DMS 273 (cell line): ENCODE measurements around the gene ANO1.
"Not testable (repeated sequence)": the region's sequence is repeated elsewhere in the genome, so short reads cannot be mapped to it uniquely, and the experiment has no call there.

ENCODE experiments used
- DNase-seq: peaks from one replicate; lab custom pipeline; 2025; ENCODE audit not compliant: unreplicated experiment; lab: John Stamatoyannopoulos, UW

ANO1 gene

DNA sequence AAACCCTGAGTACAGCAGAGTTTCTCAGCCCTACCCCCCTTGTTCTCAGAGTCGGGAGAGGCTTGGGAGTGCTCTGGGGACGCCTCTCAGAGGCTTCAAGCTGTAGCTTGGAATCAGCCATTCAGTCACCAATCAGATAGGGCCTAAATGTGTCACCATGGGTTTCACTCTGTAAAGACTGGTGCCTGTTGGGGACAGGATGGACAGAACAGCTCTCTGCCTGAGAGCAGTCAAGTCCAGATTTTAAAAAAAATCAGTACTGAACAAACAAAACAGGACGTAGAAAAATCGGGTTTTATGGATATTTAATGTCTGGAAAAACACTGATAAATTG lies 126.3 kb downstream of the ANO1 start:
- DNase-seq = no peak

DNA sequence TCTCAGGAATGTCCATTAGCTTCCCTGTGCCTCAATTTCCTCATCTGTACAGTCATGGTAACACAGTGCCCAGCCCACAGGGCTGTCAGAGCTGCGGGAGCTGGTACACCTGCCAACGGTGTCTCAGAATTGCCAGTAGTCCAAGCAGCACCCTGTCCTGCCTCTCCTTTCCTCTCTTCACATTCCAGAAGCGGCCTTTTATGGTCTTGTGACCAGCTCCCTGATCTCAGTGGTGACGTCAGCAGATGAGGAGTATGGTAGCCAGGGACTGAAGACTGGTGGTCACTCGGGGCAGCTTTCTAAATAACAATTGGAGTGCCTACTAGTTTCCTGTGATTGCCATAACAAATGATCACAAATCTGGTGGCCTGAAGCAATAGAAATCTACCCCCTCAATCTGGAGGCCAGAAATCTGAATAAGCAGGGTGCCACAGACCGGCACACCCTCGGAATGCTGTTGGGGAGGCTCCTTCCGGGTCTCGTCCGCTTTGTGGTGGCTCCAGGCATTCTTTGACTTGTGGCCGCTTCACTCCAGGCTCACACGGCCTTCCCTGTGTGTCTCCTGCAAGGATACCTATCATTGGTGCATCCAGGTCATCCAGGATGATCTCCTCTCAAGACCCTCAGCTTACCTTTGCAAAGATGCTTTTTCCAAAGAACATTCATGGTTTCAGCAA lies 127.1 kb downstream of the ANO1 start:
- DNase-seq = no peak

DNA sequence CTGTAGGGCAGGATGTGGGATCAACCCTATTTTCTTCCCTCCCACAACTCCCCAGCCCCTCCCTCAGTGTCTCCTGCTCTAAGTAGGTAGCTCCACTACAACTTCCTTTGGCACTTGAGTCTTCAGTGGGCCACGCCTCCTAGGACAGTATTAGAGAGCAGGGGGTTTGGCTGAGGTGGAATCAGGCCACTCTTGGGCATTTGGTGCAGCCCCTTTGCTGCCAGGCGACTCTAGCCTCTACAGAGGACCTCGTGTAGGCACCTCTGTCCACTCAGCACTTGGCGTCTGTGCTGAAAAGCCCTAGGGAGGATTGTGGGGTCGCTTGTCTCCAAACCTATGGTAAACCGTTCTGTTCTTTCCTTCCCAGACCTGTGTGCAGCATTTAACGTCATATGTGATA lies 127.6 kb downstream of the ANO1 start:
- DNase-seq = no peak

DNA sequence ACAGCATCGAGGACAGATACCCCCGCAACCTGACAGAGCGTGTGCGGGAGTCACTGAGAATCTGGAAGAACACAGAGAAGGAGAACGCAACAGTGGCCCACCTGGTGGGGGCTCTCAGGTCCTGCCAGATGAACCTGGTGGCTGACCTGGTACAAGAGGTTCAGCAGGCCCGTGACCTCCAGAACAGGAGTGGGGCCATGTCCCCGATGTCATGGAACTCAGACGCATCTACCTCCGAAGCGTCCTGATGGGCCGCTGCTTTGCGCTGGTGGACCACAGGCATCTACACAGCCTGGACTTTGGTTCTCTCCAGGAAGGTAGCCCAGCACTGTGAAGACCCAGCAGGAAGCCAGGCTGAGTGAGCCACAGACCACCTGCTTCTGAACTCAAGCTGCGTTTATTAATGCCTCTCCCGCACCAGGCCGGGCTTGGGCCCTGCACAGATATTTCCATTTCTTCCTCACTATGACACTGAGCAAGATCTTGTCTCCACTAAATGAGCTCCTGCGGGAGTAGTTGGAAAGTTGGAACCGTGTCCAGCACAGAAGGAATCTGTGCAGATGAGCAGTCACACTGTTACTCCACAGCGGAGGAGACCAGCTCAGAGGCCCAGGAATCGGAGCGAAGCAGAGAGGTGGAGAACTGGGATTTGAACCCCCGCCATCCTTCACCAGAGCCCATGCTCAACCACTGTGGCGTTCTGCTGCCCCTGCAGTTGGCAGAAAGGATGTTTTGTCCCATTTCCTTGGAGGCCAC lies 128.3 kb downstream of the ANO1 start:
- no peak for DNase-seq

DNA sequence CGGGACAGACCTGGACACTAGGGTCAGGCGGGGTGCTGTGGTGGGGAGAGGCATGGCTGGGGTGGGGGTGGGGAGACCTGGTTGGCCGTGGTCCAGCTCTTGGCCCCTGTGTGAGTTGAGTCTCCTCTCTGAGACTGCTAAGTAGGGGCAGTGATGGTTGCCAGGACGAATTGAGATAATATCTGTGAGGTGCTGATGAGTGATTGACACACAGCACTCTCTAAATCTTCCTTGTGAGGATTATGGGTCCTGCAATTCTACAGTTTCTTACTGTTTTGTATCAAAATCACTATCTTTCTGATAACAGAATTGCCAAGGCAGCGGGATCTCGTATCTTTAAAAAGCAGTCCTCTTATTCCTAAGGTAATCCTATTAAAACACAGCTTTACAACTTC lies 128.9 kb downstream of the ANO1 start:
- no peak for DNase-seq

DNA sequence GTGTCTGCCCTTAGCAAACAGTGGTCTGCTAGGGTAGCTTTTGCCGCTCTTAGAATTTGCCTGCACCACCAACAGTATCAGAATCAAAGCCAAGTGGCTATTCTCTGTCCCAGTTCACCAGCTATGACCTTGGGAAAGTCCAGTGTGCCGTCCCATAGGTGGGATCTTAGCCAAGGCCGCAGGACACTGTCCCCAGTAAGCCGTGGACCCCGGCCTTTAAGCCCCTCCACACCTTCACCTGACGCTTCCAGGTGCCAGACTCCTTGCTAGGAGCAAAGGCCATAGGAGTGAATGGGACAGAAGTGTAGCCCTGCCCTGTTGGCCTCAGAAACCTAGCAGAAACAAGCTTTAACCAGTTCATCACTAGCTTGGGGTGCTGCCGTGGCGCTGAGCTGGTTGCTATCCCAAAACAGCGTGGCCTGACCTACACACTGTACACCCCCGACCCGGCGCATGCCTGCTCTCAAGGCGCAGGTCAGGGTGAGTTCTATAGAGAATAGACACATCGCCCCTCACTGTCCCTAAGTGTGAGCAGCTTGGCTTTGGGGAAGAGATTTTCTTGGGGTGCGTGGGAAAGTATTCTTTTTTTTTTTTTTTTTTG lies 129.5 kb downstream of the ANO1 start:
- DNase-seq = no peak

DNA sequence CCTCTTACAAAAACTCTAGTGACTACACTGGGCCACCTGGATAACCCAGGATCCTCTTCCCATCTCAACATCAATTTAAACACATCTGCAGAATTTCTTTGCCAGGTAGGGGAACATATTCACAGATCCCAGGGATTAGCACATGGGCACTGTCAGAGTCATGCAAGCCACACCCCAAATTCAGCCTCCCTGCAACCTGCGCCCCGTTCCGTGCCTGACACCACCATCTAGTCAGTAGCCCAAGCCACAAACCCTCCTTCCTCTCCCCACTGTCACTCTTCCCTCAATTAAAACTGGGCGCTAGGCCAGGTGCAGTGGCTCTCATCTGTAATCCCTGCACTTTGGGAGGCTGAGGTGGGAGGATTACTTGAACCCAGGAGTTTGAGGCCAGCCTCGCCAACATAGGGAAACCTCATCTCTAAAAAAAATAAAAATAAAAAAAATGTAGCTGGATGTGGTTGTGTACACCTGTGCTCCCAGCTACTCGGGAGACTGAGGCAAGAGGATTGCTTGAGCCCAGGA lies 131.3 kb downstream of the ANO1 start:
- DNase-seq = no peak

DNA sequence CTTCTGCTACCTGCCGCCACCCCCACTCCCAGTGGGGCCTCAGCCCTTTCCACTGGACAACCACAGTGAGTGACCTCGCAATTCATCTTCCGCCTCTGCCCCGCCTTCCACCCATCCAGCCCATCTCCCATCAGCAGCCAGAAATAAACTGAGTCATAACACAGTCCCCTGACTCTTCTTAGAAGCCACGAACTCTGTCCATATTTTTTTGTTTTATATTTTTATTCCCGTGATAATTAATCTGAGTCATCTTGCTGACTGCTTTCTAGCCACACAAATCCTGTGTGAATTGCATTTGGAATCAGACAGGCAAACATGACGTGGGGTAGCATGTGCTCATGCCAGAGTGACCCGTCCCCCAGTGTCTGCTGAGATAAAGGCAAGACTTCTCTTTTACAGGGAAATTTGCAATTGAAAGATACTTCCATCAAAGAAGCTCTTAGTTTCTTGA lies 132.0 kb downstream of the ANO1 start:
- no peak for DNase-seq

DNA sequence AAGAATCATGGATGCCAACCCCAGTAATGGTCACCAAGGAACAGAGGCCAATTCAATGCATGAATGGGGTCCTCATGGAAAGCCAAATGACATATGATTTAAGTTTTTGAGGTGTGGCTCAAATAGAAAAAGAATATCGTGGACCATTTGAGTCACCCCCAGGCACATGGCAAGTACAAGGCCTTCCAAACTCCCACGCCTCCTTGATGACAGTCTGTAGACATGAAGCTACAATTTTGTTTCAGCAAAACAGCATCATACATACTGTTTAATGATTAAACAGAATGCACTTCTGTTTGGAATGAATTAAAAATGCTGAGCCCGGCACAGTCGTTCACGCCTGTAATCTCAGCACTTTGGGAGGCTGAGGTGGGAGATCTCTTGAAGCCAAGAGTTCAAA lies 132.4 kb downstream of the ANO1 start:
- DNase-seq = no peak

DNA sequence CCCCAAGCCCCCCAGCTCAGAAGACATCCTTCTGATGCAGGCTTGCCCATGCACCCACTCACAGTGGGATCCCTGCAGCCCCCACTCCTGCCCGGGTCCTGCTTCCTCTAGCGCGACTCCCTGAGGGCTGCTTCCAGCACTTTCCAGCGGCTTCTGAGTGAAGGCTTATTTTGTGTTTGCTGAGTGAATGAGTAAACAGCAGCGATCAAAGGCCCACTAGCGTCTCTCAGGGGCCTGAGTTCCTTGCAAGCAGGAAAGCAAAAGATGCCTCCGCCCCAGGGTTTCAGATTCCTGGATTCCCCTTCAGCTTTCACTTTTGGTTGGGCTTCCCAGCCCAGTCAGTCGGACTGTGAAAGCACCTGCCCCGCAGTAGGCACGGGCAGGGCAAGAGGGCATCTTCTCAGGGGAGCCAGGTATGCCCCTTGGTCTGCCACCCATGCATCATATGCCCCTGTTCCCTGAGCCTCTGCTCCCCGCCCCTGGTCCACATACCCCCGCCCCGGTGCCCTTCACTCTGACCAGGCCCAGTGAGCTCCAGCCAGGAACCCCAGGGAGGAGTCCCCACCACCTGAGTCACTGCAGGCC lies 134.2 kb downstream of the ANO1 start:
- DNase-seq = no peak

DNA sequence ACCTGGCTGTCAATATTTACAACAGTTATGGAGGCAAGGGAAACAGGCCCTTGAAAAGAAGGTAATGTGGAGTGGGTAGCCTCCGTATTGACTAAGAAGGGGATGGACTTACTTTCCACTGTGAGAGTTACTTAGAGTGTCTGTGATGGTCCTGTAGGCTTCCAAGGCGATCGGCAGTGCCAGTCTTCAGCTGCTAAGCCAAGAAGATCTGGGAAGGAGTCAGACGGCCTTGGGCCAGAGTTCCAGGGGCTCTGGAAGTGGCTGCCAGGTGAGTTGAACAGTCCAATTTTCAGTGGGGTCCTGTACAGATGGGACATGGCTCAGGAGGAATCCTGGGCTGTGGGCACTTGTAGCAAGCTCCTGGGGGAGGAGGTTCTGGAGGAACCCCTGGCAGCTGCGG lies 139.3 kb downstream of the ANO1 start:
- not testable (repeated sequence) for DNase-seq

DNA sequence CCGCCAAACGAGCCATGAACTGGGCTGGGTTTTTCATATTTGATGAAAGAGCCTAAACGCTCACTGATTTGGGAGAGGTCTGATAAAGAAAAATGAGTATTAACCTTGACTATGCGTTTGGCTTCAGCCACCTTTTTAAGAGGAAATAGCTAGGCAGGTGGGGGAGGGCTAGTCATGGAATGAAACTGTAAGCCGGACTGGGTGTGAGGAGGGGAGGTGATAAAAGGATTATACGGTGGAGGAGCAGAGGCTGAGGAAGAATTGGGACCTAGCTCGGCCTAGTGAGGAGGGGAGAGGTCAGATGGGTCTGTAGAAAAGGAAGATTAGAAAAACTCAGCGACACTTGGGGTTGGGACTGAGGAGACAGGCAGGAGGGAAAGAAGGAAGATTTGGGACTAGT lies 140.0 kb downstream of the ANO1 start:
- DNase-seq = not testable (repeated sequence)

DNA sequence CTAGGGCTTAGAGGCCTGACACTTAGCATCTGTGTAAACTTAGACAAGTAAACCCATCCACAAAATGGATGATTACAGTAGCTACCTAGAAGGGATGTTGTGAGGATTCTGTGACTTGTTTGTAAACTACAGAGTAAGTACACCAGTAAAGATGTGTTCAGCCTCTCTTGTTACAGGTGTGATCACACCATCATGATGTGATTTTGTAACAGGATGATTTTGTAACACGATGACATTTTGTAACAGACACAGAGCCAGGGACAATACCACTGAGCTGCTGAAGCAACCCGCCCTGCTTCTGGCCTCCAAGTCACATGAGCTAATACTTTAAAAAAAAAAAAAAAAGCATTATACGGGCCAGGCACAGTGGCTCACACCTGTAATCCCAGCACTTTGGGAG lies 142.0 kb downstream of the ANO1 start:
- DNase-seq = no peak

DNA sequence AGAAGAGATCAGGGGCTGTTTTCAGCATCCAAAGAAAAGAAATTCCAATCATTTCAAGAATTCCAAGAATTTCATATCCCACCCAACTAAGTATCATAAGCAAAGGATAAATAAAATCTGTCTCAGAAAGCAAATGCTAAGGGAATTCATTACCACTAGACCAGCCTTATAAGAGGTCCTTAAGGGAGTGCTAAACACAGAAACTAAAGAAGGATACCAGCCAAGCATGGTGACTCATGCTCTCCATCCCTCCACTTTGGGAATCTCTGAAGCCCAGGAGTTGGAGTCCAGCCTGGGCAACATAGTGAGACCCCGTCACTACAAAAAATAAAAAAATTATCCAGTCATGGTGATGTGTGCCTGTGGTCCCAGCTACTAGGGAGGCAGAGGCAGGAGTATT lies 142.8 kb downstream of the ANO1 start:
- no peak for DNase-seq

DNA sequence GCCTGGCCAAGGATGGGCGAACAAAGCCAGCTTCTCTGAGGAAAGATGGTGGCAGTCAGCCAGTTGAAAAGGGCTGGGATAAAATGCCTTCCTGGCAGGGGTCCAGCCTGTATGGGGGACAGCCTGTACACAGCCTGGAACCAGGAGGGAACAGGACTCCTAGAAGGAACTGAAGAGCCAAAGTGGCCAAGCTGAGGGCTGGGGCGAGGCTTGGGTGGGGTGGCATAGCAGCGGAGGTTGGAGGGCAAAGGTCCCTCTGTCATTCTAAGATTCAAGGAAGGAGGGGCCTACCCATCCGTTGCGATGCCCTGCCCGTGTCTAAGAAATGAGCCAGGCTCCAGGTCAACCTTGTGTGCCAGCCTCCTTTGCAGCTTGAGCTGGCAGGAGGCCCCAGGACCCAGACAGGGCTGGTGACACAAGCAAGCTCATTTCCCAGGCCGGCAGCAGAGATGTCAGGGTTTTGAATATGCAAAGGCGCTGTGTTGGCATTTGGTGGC lies 147.6 kb downstream of the ANO1 start:
- peak; percentile 36 for DNase-seq

DNA sequence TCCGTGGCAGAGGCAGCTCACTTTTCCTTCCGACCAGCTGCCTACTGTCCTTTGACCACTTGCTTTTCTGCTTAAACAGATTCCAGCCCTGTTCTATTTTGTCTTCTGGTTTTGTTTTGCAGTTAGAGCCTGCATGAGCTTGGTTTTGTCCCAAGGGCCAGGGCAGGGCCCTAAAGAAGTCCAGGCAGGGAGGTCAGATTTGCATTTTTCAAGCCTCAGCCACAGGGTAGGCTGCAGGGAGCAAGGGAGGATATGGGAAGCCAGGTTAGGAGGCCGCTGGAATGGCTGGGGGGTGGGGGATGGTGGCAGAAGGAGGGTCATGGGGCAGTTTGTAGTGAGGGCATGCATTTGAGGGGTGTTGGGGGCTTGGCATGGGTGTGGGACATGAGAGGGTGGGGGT lies 148.1 kb downstream of the ANO1 start:
- no peak for DNase-seq

DNA sequence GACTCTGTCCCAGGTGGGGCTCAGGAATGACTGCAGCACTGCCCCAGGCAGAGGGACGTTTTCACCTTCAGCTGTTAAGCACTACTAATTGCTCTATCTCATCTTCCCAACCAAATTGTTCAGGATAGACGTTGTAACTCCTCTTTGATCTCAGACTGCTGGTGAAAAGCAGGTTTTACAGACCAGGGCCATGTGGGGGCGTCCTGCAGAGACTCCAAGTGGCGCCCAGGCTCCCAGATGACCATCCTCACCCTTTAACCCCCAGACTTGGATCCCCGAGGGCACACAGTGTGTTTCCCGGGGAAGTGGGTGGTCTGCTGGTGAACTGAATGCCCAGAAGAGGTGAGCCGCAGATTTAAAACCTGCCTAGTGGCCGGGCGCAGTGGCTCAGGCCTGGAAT lies 148.8 kb downstream of the ANO1 start:
- peak; percentile 12 for DNase-seq

DNA sequence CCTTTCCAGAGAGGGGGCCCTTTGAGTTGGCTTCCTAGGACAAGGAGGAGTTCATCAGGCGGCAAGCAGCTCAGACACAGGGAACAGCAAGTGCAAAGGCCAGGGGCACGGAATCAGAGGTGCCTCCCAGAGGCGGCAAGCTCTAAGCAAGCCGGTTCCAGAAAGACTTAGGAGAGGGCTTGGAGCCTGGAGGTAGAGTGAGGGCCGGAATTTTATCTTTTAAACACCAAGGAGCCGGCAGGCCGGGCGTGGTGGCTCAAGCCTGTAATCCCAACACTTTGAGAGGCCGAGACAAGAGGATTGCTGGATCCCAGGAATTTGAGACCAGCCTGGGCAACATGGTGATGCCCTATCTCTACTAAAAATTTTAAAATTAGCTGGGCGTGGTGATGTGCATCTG lies 151.6 kb downstream of the ANO1 start:
- DNase-seq = no peak

DNA sequence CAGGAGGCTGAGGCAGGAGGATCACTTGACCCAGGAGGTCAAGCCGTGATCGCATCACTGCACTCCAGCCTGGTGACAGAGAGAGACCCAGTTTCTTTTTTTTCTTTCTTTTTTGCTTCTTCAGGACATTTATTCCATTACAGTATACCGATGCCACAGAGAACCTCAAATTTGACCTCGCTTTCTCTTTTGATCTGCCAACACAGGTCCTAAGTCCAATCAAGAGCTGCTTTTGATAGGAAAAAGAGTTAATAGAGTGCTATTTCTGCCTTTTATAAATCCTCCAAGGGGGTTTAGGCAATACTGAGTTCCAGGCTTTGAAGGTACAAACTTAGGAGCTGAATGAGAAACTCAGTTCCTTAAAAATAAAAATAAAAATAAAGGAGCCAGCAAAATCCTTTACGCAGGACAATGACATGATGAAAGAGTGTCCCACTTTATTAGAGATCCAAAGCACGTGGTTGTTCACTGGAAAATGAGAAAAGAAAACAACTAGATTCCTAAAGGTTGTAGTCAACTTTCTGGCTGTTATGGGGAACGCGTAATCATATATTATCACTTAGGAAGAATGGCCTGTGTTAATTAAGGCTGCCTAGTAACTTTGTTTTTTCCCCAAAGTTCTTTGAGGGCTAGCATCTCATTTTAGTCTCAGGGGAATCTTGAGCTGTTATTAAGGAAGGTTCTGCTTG lies 152.2 kb downstream of the ANO1 start:
- no peak for DNase-seq

DNA sequence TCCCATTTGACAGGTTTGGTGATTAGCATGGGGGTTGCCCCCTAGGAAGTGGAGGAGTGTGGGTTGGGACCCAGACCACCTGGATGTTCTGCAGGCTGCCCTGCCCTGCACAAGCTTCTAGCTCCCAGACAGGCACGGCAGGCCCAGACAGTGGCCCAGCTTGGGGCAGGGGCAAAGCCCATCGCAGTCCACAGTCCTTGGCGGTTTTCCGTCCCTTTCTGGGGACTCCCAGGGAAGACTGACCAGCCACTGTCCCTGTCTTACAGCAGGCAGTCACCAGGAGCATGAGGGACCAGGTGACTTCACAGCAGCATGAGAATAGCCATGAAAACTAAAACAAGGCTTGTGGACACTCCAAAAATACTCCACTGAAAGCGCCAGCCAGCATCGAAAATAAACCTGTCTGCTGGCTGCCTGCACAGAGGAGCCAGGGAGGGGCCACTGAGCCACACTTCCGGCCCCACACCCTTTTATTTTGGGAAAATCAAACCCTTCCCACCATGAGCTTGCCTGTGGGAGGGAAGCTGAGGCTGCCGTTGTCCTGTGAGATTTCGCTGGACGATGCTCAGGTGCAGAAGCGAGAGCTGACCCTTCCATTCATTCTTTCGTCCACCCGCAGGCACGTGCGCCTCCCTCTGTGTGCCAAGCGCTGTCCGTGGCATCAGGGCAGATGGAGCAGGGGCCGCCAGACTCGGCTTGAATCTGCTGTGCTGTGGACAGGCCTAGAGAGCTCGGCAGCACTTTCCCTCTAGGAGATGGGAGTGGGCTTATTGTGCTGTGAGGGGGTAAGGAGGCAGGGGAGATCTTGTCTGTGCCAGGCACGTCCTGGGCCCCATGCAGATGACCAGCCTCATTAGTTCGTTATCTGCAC lies 153.0 kb downstream of the ANO1 start:
- no peak for DNase-seq
